Measurements from ENCODE around the gene EPS15.

DNA sequence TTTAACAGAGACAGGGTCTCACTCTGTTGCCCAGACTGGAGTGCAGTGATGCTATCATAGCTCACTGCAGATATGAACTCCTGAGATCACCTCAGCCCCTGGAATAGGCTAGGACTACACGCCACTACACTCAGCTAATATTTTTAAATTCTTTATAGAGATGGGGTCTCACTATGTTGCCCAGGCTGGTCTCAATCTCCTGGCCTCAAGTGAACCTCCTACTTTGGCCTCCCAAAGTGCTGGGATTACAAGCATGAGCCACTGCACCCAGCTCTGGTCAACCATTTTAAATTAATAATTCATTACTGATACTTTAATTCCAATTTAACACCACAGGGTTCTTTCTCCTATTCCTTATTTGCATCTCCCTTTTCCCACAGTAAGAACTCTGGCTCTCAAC lies 18.5 kb upstream of the EPS15 start:
- TF ChIP-seq POLR2A (IDR thresholded peaks at IDR 0.05; ENCODE audit: low read depth): no peak
- no peak for TF ChIP-seq EP300 (IDR thresholded peaks at IDR 0.05)
- no peak for TF ChIP-seq CTCF (IDR thresholded peaks at IDR 0.05)
- TF ChIP-seq POLR2AphosphoS5 (IDR thresholded peaks at IDR 0.05): no peak
